NCI-H1930 (cell line): ENCODE results near the gene RNF7.
"Not testable (repeated sequence)": the region's sequence is repeated elsewhere in the genome, so short reads cannot be mapped to it uniquely, and the experiment has no call there.

Experiments
- DNase-seq, 2 experiments: peaks; one replicate each; lab custom pipeline; 2025; lab: John Stamatoyannopoulos, UW

Gene RNF7

GRCh38 chr3:141782386-141782932 is 44.4 kb downstream of the RNF7 start:
- no peak for DNase-seq

DNA sequence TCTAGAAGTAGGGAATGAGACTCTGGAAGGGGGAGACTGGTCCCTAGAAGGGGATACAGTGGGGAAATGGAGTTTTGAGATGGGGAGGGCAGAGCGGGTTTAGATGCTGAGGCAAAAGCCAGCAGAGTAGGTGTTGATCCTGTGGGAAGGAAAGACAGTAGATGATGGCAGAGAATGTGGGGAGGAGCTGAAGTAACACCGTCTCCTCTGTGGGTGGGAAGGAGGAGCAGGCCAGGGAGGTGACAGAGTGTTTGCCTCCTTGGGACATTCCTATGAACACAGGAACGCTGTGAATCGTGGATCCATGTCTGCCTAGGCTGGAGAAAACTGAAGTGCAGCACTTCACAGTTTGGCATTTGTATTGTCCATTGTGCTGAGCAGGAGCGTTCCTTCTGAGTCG is 45.5 kb downstream of the RNF7 start:
- DNase-seq = no peak

DNA sequence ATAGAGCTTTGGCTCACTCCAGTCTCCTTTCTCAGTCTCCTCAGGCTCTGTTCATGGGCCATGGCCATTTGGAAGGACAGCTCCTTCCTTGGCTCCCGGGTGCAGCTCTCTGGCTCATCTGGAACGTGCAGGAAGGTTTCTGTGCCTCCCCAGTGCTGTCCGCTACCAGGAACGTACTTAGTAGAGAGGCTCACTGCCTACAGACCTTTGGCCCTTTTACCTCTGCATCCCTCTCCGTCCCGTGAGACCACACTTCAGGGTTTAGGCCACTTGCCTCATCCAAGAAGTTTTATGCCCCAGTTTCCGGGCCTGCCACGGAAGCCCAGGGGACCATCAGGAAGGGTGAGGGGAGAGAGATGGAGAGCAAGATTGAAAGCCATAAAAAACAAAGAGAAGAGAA is 46.0 kb downstream of the RNF7 start:
- DNase-seq = no peak

GRCh38 chr3:141784531-141784930 is 46.4 kb downstream of the RNF7 start:
- DNase-seq = no peak

DNA sequence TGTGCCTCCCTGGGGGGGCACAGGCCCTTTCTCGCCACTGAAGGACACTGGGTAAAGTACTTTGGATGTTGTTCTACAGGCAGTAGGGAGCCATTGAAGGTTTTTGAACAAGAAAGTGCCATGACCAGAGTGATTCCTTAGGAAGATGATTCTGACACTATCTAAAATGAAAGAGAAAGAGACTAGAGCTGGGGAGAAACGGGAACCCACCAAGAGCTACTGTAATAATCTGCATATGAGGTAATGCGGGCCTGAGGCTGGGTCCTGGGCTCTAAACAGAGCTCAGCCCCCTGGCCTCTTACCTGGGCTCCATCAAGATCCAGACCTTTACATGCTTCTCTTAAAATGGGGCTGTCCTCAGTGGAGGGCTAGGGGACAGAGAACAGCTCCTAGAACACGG is 50.1 kb downstream of the RNF7 start:
- DNase-seq = no peak

DNA sequence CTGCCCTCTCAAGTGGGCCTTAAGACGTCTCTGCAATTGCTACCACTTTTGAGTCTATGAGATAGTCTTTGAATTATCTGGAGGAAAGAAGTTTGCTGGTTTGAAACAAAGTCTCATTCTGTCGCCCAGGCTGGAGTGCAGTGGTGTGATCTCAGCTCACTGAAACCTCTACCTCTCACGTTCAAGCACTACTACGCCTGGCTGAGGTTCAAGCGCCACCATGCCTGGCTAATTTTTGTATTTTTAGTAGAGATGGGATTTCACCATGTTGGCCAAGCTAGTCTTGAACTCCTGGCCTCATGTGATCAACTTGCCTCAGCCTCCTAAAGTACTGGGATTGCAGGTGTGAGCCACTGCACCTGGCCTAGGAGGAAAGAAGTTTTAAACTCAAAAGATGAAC is 50.7 kb downstream of the RNF7 start:
- DNase-seq = not testable (repeated sequence)

GRCh38 chr3:141789281-141789680 is 51.2 kb downstream of the RNF7 start:
- no peak for DNase-seq

GRCh38 chr3:141790171-141790570 is 52.1 kb downstream of the RNF7 start:
- DNase-seq = no peak

DNA sequence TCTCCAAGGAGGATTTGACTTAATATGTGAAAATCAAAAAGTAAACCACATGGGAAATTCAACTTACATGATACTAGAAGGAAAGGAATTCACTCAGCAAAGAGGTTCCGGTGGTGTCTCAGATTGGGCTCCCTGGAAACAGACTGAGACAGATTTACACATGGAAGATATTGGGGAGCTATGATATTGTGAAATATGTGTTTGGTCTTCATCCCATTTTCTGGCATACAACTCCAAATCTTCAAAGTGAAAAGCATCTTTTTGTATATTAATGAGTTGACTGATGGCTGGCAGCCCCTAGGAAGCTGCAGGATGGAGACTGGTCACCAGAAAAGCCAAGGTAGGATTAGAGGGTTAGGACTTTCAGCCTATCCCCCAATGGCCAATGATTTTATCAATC is 54.4 kb downstream of the RNF7 start:
- DNase-seq = no peak

- no peak for DNase-seq
Observed at GRCh38 chr3:141793476-141794260, 55.6 kb downstream of the RNF7 start.

DNA sequence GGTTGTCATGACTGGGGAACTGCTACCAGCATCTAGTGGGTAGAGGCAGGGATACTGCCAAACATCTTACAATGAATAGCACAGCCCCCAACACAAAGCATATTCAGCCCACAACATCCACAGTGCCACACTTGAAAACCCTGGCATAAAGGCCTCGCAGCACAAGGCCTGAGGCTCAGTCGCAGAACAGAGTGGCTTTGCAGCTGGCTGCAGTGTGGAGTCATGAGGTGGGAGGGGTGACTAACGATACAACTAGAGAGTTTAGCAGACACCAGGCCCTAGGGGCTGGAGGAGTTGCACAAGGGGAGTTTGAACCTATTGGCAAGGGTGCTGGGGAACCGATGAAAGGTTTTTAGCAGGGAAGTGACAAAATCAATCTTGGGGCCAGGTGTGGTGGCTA is 57.2 kb downstream of the RNF7 start:
- no peak for DNase-seq

DNA sequence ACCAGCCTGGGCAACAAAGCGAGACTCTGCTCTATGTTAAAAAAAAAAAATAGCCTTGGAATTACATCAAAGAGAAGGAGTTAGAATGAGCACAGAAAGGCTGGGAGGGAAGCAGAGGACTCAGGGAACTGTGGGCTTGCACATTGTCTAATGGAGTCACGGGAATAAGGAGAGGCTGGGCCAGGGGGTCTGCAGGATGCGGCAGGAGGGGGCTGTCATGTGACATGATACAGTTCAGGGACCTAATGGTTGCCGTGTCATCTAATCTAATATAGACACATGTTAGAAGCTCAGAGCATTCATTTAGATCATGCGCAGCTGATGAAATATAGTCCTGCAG is 57.6 kb downstream of the RNF7 start:
- DNase-seq = no peak

- no peak for DNase-seq
Observed at GRCh38 chr3:141796081-141796888, 58.2 kb downstream of the RNF7 start.
